Activated T-helper 2 cell treated with anti-CD3 and anti-CD28 coated beads, Interferon-gamma antibody, Interleukin-2, Interleukin-4, amounts not matched to agents 10 μg/mL and 5 μg/mL and 100 μg/mL, durations not matched to agents 14 hours and 24 hours and 36 hours (primary cell): ENCODE results near the gene OSBPL7. TPM values are rescaled to one million over a fixed set of nuclear protein-coding genes. Genes with fewer than 3 reads are reported as not detected.

Source experiments
- DNase-seq: peaks from one replicate; pipeline ENCODE4 v3.0.0; 2021; ENCODE audit warnings: low spot score
- H3K27ac Mint-ChIP-seq: one replicate; pipeline ENCODE4 v1.8.0; 2021; ENCODE audit warnings: mixed read lengths
- H3K27me3 Mint-ChIP-seq: one replicate; pipeline ENCODE4 v1.8.0; 2021; ENCODE audit warnings: low read depth, mixed read lengths
- H3K36me3 Mint-ChIP-seq: one replicate; pipeline ENCODE4 v1.8.0; 2021; ENCODE audit warnings: low read depth, mixed read lengths
- H3K4me1 Mint-ChIP-seq: one replicate; pipeline ENCODE4 v1.8.0; 2021; ENCODE audit warnings: low read depth, mixed read lengths
- H3K4me3 Mint-ChIP-seq: one replicate; pipeline ENCODE4 v1.8.0; 2021; ENCODE audit warnings: low read depth, mild to moderate bottlenecking, moderate library complexity, mixed read lengths
- H3K9me3 Mint-ChIP-seq: one replicate; pipeline ENCODE4 v1.8.0; 2021; ENCODE audit warnings: mixed read lengths
- intact Hi-C: fragments of 100-400 bp; cut with micrococcal nuclease; formaldehyde crosslinking; loops from one replicate; pipeline ENCODE4 v1.15.1; 2023
- total RNA-seq: library from RNA; stranded (reverse); gene quantifications from 2 replicates; pipeline ENCODE4 v1.2.3, GENCODE V29; 2022

The OSBPL7 gene
- total RNA-seq, 1 donor from 2014 or later: 20.7 TPM

GRCh38 chr17:47815106-47815918 is 6.3 kb downstream of the OSBPL7 start:
- H3K36me3 Mint-ChIP-seq: peaks cover 28% of the 10 kb centered on the region
- H3K4me1 Mint-ChIP-seq: peaks cover 2% of the 10 kb centered on the region
- H3K27ac Mint-ChIP-seq: no peak overlapping the region
- no peak overlapping the region for H3K4me3 Mint-ChIP-seq
- intact Hi-C loops: no loop called here
- no peaks in the 10 kb centered on the region for H3K27me3 Mint-ChIP-seq
- DNase-seq: no peak
- no peaks in the 10 kb centered on the region for H3K9me3 Mint-ChIP-seq

- Mint-ChIP-seq H3K9me3 (no peaks in the 10 kb centered on the region), H3K36me3 (peaks cover 33% of the 10 kb centered on the region)
- DNase-seq: no peak
These were observed 8.0 kb downstream of the OSBPL7 start for GRCh38 chr17:47813512-47814031.

GRCh38 chr17:47813077-47813476 is 8.5 kb downstream of the OSBPL7 start:
- no peaks in the 10 kb centered on the region for H3K27me3 Mint-ChIP-seq
- no peak for DNase-seq
- H3K4me1 Mint-ChIP-seq: peaks cover 4% of the 10 kb centered on the region
- intact Hi-C loops: no loop called here
- no peak overlapping the region for H3K27ac Mint-ChIP-seq
- H3K4me3 Mint-ChIP-seq: no peak overlapping the region
- no peaks in the 10 kb centered on the region for H3K9me3 Mint-ChIP-seq
- peaks cover 37% of the 10 kb centered on the region for H3K36me3 Mint-ChIP-seq

More at GRCh38 chr17:47813512-47814031, 8.0 kb downstream of the OSBPL7 start:
- Mint-ChIP-seq H3K27ac (no peak overlapping the region), H3K4me1 (peaks cover 4% of the 10 kb centered on the region), H3K4me3 (no peak overlapping the region), H3K27me3 (no peaks in the 10 kb centered on the region)
- intact Hi-C loops: no loop called here

DNA sequence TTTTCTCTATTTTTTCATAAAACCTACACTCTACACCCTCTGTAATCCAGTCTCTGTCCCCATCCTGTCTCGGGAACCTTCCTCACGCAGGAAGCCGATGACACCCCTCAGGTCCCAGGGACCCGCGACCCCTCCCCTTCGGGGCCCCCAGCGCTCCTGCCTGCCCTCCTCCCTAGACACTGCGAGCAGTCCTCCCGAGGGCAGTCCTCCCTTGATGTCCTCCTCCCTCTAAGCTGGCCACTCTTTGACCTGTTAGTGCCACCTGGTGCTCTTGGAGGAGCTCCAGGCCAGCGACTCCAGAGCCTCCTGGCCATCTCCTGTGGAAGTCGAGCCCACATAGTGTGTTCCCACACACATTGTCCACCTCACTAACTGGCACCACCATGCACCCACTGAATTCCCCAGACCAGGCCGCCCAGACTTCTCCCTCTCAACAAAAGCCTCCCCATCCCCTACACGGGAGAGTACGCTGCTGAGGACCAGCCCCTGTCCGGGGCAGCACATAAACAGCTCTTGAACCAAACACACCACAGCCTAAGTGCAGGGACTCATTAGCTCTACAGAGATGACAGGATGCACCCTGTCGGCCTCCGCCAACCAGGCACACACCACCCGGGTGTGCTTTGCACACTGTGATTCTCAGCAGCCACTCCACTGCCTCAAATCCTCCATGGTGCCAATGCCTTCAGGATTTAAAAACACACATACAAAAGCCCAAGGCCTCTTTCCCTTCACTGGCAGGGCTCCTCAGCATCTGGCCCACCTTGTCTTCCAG is 9.3 kb downstream of the OSBPL7 start:
- Mint-ChIP-seq H3K27ac (no peak overlapping the region), H3K9me3 (no peaks in the 10 kb centered on the region), H3K4me1 (peaks cover 4% of the 10 kb centered on the region), H3K4me3 (no peak overlapping the region), H3K27me3 (no peaks in the 10 kb centered on the region), H3K36me3 (peaks cover 36% of the 10 kb centered on the region)
- no peak for DNase-seq
- intact Hi-C loops: no loop called here

- Mint-ChIP-seq H3K4me1 (peaks cover 4% of the 10 kb centered on the region), H3K27me3 (no peaks in the 10 kb centered on the region), H3K36me3 (peaks cover 36% of the 10 kb centered on the region), H3K27ac (no peak overlapping the region), H3K9me3 (no peaks in the 10 kb centered on the region), H3K4me3 (no peak overlapping the region)
- no peak for DNase-seq
- intact Hi-C loops: no loop called here
These were observed 9.9 kb downstream of the OSBPL7 start for GRCh38 chr17:47811709-47812108.

DNA sequence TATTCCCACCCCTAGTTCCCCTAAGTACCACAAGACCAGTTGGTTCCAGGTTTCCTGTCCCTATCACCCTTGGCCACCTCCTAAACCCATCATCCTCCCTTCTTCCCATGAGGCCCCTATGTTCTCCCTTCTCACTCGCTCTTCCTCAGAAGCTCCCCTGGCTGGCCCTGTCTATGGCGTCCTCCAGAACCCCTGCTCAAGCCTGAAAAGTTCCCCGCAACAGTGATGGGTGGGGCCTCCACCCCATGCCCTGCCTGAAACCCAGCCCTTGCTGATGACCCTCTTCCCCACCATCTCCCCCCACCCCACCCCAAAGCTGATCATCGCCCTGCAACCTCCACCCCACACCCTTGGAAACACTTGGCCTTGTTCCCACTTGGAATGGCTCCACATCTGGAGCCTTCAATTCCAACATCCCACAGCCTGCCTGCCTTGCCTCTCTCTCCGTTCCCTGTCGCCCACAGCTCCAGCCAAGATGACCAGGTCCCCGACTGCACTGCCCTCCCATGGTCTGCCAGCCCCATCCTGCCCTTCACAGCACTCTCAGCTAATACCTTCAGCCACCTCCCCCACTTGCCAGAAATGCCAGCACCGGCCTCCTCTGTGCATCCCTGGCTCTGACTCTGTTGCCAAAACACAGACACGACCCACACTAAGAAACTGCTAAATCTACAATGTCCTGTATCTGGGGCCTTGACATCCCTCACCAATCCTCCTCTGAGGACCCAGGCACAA is 10.5 kb downstream of the OSBPL7 start:
- intact Hi-C loops: no loop called here
- H3K27me3 Mint-ChIP-seq: no peaks in the 10 kb centered on the region
- H3K4me1 Mint-ChIP-seq: peaks cover 4% of the 10 kb centered on the region
- H3K27ac Mint-ChIP-seq: no peak overlapping the region
- DNase-seq: no peak
- peaks cover 35% of the 10 kb centered on the region for H3K36me3 Mint-ChIP-seq
- H3K4me3 Mint-ChIP-seq: no peak overlapping the region
- H3K9me3 Mint-ChIP-seq: no peaks in the 10 kb centered on the region

GRCh38 chr17:47810200-47810821 is 11.3 kb downstream of the OSBPL7 start:
- Mint-ChIP-seq H3K36me3 (peaks cover 30% of the 10 kb centered on the region), H3K4me3 (no peak overlapping the region), H3K9me3 (no peaks in the 10 kb centered on the region), H3K4me1 (peaks cover 4% of the 10 kb centered on the region), H3K27me3 (no peaks in the 10 kb centered on the region), H3K27ac (peak overlapping the region; percentile 44)
- DNase-seq: no peak
- intact Hi-C loops: no loop called here

- H3K4me3 Mint-ChIP-seq: no peak overlapping the region
- no peak overlapping the region for H3K27ac Mint-ChIP-seq
- no peaks in the 10 kb centered on the region for H3K27me3 Mint-ChIP-seq
- H3K9me3 Mint-ChIP-seq: no peaks in the 10 kb centered on the region
- peaks cover 27% of the 10 kb centered on the region for H3K36me3 Mint-ChIP-seq
- H3K4me1 Mint-ChIP-seq: peaks cover 4% of the 10 kb centered on the region
- intact Hi-C loops: loop anchor here (10.0 kb wide), 1 partner anchor 144 kb away; no protein-coding TSS in a partner anchor
- no peak for DNase-seq
These were observed 12.6 kb downstream of the OSBPL7 start for GRCh38 chr17:47808830-47809480.

DNA sequence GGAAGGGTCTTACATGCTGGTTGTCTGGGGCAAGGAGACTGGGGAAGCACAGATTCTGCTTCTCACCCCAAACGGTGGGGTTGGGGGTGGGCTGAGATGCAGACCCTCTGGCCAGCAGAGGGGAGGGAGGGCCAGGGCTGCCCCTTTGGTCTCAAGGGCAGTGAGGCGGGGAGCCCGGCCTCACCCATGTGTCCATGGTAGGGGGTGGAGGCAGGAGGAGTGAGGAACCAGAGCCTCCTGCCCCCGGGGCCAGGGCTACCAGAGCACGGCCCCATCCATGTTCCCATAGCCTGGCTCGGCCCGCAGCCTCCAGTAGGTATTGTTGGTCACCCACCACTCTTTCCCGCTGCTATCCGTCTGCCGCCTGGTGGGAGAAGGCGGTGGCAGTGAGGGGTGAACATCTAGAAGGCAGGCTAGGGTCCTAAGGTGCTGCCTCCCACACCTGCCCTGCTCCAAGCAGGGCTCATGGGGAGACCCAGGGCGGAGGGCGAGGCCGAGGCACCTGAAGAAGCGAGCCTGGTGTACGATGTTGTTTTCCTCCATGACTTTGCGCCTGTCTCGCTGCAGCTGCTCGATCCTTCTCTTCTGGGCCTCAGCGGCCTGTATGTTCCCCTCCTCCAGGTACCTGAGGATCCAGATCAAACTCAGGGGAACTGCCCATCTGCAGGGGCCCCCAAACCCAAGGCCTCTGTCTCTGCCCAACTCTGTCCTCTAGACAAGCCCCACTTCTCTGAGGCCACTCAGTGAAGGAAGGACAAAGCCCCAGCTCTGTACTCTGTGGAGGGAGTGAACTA is 13.4 kb downstream of the OSBPL7 start:
- no peak for DNase-seq
- intact Hi-C loops: loop anchor here (10.0 kb wide), 1 partner anchor 143 kb away; no protein-coding TSS in a partner anchor
- Mint-ChIP-seq H3K9me3 (no peaks in the 10 kb centered on the region), H3K4me3 (no peak overlapping the region), H3K27me3 (no peaks in the 10 kb centered on the region), H3K27ac (no peak overlapping the region), H3K36me3 (peaks cover 27% of the 10 kb centered on the region), H3K4me1 (peaks cover 4% of the 10 kb centered on the region)

GRCh38 chr17:47807421-47807820 is 14.2 kb downstream of the OSBPL7 start:
- DNase-seq: no peak
- Mint-ChIP-seq H3K27ac (no peak overlapping the region), H3K4me3 (no peak overlapping the region), H3K36me3 (peaks cover 27% of the 10 kb centered on the region), H3K4me1 (peaks cover 4% of the 10 kb centered on the region), H3K9me3 (no peaks in the 10 kb centered on the region), H3K27me3 (no peaks in the 10 kb centered on the region)
- intact Hi-C loops: loop anchor here (10.0 kb wide), 1 partner anchor 143 kb away; no protein-coding TSS in a partner anchor

- H3K9me3 Mint-ChIP-seq: no peaks in the 10 kb centered on the region
- H3K36me3 Mint-ChIP-seq: peaks cover 26% of the 10 kb centered on the region
- no peak for DNase-seq
- no peak overlapping the region for H3K4me3 Mint-ChIP-seq
- intact Hi-C loops: loop anchor here (10.0 kb wide), 1 partner anchor 142 kb away; no protein-coding TSS in a partner anchor
- peaks cover 4% of the 10 kb centered on the region for H3K4me1 Mint-ChIP-seq
- H3K27me3 Mint-ChIP-seq: no peaks in the 10 kb centered on the region
- H3K27ac Mint-ChIP-seq: no peak overlapping the region
These were observed 14.7 kb downstream of the OSBPL7 start for GRCh38 chr17:47806913-47807255.
